Embryonic facial prominence (tissue), 1 donor: Measurements from ENCODE around the gene IRF6.

ENCODE experiments used
- DNase-seq: peaks from one replicate; pipeline ENCODE4 v3.0.0-alpha.2; 2016; ENCODE audit errors: extremely low spot score

Gene IRF6

DNA sequence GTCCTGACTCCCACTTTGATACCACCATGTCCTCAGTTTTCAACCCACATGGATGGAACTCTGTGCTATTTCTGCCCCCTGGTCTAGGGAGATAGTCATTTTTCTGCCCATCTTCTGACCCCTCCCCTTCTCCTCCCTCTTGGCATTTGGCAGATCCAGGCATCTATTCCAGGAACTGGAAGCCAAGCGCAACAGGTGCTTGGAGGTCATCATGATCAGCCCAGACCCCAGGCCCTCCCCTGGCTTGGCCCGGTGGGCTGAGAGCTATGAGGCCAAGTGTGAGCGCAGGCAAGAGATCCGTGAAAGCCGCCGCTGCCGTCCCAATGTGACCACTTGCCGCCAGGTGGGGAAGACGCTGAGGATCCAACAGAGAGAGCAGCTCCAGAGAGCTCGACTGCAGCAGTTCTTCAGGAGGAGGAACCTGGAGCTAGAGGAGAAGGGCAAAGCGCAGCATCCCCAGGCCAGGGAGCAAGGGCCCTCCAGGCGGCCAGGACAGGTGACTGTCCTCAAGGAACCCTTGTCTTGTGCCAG is 46.0 kb downstream of the IRF6 start:
- DNase-seq, result no peak

DNA sequence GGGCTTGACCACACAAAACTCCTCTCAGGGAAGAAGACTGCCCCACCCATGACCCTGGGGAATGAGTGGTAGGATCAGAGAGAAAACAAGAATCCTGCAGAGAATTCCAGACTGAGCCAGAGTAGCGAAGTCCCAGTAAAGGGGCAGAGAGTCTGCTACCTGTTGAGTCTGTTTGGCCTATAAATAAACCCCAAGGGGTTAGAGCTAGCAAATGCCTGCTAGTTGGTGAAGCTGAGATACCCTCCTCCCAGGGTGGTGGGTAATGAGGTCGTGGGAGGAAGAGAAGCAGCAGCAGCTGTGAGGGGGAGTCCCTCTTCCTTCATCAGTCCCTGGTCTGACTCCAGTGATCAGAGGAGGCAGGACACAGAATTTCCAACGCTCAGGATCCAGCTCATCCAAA is 47.5 kb downstream of the IRF6 start:
- no peak for DNase-seq

DNA sequence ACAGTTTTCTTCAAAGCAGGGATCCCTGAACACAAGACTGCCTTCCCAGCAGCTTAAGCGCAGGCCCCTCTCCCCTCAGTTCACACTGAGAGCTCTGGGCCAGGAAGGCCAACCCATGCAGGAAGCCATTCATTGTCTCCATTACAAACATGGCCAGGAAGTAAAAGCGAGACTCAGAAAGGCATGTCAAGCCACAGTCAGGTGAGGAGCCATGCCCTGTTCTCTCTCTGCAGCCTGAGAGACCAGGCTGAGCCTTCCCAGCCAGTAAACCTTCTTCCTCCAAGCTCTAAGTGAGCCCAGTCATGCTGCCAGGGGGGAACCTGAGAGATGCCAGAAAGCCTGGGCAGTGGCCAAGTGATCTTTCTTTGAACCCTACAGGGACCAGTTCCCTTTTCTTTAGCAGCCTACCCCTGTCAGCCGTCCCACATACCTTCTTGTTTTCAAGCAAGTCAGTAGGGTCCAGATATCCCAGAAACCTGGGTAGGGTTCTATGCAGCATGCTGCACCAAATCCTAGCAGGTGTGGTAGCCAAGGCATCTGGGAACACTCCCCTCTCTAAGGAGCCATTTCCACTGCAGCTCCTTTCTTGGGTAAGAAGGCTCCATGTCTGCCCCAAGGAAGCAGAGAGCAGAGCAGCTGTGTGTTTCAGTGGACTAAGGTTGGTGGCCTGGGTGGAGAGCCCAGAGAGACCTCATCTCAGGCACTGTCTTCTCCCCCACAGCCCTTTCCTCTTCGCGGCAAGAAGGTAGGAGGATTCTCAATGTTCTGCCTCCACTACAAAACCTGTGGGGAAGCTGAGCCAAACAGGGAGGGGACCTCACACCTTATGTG is 49.1 kb downstream of the IRF6 start:
- DNase-seq, result no peak

DNA sequence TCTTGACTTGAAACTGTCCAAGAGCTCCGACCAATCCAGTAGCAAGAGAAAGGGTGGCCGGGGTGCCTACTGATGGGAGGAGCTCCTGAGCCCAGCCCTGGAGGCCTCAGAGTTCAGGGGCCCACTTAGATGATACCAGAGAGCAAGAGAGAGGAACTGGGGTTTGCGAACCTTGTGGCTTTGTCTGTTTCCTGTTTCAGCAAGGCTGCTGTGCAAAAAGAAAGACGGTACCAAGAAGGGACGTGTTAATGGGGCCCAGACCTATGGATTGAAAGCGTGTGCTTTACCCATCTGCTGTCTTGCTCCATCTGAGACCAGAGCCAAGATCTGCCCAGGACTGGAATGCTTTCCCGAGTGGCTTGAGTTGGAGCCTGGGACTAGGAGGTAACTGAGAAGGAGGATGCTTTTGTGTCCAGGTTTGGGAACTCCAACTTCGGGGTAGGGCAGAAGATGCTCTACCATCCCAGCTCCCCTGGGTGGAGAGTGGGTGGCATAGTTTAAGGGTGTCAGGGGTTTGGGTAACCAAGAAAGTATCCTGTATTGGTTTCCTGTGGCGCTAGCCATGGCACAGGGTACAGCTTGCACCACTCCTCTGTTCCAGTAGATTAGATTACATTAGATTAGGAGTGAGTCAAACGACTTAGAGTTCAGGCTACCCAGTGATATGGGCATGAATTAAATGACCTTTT is 49.9 kb downstream of the IRF6 start, which contains the start of gene TRAF3IP3:
TRAF3IP3 (plus strand) TSS at position 128 of the 689 bp plus-strand sequence. CDS start 3,987 bp downstream, outside the sequence.
- no peak for DNase-seq

DNA sequence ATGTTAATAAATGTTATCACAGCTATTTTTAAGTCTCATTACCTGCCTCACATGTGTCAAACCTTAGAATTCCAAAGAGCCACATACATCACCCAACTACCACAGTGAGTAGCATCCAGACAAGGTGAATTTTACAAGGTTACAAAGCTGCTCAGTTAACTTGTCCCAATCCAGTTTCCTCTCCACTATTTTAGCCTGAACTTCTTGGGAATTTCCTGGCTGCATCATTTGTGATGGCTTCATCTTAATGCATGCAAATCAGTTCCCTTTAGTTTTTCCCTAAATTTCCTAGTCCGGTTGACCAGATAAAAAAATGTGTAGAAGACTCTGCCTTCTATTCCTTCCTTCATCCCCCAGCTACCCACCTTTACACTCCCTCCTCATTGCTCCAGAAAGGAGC is 50.7 kb downstream of the IRF6 start:
- no peak for DNase-seq

DNA sequence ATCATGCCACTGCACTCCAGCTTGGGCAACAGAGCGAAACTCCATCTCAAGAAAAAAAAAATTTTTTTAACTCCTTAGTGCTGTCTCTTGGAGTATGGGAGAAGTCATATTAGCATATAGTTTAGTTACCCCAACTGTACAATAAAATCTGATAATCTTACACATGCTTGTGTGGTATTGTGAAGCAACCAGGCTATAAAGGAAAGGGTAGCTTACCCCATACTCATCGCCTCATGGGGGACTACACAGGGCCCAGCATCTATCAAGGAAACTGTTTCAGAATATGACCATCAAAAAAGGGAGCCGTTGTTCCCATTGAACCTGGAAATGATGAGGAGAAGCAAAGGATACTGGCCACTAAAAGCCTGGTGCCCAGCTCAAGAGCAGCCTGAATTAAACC is 53.1 kb downstream of the IRF6 start:
- no peak for DNase-seq

DNA sequence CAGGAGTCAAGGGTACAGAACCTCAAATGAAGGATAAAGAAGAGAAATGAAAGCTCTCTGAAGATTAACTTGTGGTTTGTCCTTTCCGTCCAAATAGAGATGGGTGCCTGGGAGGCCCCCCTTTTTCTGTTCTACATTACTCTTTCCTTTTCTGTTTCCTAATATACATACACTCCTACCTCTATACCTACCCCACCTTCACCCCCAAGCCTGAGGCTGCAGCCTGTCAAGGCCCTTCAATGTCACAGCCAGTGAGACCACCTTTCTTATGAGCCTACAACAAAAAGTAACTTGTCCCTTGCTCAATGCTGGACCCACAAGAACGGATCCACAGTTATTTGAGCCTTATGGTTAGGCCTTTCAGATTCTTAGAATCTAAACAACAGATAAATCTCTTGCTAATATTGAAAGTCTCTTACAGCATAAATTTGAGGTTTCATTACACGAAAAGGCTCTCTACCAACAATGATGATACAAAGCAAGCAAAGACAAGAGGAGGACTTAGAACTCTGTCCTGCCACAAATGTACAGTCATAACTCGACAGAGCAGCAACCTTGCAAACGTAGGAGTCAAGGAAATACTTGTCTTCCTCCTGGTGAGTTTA is 54.2 kb downstream of the IRF6 start:
- DNase-seq, result no peak

DNA sequence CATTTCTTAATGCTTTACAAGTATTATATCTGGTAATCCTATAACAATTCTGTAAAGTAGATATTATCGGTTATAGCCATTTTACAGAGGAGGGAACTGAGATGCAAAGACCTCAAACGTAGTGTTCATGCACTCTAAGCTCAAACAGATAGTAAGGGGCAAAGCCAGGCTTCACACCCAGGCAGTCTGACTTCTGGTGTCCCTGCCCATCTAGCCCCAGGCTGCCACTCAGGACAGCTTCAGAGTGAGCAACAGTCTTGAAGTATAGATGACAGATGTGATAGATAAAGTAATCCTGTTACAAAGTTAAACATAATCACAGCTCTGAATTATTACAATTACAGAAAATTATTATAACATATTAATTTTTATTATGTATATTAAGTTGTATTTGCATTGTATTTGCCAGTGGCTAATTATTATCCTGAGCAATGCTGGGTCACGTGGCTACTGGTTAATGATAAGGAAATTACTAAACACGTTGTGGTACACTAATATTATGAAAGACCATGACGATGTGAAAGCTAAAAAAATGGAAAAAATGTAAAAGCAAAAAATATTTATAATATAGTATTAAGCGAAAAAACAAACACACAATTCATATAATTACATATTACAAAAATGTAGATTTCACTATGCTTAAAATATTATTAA is 56.1 kb downstream of the IRF6 start:
- DNase-seq, result no peak

DNA sequence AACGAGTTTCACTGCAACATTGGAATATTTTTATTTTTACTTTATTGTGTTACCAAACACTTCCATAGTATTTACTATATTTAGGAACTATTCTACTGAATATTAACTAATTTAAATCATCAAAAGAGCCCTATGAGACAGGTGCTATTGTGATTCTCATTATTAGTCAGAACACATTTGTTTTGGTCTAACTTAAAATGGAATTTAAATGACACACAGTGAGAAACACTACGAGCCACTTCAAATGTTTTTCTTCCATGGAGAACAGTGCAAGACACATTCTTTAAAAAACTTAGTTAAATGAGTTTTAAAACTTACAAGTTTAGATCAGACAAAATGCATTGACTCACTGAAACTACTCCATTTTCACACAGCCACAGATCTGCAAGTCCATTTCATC is 56.7 kb downstream of the IRF6 start:
- DNase-seq, result no peak

DNA sequence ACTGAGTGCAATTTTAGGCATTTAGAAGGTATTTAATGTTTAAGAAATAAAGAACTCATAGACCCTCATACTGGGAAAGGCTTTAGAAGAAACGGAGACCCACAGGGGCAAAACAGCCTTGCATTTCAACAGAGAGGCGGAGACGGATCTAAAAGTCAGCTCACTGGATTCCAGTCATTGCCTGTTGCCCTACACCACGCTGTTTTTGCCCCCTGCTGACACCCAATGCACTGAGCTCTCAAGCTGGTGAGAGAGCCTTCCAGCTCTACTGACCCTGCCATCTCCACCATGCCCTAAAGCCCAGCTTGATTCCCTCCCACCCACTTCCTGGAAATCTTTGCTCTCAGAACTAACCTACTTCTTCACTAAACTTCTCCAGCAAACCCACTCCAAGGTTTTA is 57.3 kb downstream of the IRF6 start:
- no peak for DNase-seq

DNA sequence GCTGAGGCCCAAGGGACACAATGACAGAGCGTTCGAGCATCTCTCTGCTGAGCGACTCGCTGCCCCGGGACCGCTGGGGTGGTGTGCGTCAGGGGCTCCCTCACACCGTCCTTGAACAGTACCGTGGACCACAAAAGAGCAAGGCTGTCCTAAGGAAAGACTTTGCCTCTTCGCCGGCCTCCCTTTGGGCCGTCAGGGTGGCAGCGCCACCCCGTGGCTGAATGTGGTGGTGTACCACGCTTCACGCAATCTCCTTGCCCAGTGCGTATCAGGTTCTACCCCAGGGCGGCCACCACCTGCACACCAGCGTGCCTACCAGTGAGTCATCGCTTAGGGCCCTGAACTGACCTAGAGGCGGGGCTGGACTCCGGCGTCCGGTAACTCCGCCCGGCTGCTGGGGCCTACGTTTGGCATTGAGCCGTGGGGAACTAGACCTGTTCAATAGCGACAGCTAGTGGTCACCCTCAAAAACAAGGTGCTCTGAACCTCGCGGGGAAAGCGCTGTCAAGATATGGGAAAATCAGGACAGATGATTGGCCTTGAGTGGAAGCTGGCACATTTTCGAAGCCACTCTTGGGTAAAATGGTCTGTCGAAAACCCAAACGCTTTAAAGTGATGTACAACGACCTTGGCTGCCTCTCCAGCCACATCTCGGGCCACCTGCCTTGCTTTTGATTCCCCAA is 58.2 kb downstream of the IRF6 start:
- peak; percentile 40 for DNase-seq

DNA sequence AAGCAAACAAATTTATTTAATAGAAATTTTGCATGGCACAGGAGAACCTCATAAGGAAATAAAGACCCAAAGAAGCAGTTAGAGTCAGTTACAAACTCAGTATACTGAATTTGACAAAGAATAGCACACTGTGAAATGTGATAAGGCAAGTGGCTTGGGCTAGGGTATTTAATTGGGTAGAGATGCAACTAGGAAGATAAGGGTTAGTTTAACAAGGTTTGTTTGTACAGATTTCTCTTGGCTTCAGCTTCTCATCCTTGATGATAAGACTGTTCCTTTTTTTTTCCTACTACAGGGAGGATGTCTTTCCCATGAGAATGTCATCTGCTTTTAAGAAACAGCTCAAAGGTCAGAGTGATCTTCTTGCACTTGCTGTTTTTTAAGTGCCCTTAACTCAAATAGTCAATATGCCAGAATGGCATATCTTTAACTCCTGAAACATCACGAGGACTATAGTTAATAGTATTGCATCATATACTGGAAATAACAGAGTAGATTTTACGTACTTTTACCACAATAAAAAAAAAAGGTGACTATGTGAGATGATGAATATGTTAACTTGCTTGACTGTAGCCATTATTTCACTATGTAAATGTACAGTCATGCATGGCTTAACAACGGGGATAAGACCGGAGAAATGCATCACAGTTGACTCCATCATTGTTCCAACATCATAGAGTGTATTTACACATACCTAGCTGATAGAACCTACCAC is 59.3 kb downstream of the IRF6 start:
- no peak for DNase-seq

DNA sequence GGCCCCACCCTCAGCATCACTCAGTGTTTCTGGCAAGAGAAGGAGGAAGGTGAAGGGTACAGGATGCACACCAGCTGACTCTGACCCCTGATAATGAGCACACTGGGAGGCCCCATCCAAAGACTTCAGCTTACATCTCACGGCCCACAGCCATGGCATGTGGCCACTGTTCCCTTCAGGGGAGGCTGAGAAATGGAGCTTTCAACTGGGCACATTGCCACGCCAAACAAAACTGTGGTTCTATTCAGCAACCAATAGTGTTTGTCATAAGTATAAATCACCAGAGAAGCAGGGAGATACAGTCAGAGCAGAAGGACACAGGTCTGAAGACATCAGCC is 62.8 kb downstream of the IRF6 start:
- DNase-seq, result no peak

DNA sequence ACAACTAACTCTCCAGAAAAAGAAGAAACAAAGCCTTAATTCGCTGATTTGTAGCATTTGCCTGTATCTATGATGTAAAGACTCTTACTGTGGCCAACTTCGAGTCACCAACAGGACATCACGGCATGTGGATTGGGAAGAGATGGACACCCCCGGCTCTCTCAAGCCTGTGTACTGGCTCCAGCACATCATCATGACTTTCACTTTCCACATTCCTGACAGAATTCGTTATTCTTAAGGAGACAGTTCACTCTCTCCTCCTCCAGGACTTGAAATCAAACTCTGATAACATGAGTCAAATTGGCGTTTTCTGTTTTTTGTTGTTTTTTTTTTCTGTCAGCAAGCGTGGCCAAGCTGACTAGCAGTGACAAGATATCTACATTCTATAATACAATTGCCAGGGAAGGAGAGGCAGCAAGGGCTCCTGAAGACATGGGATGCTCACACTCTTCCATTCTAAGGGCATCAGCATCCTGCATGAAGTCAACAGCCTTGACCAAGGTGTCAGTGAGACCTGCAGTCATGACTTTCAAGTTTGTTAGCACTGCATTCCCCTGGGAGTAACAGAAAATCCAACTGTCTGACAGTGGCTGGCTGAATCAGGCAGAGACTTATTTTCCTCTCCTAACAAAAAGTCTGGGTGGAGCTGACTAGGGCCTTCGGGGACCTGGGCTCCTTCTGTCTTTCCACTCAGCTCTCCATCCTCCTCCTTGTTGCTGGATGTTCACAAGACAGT is 63.4 kb downstream of the IRF6 start:
- no peak for DNase-seq

DNA sequence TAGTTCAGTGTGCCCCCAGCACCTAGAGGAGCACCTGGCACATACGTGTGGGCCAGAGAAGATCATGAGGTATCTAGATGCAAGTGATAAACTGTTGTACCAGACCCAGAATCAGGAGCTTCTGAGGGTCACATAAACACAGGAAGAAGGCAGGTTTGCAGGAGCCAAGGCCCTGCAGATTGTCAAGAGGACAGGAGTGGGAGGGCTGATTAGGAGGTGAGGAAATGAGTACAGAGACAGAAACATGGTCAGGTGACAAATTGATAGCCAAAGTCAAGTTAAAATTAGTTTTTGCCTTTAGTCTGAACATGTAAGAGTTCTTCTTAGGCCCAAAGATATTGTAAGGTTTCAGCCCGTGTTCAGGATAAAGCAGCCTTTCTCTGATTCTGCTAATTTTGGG is 64.1 kb downstream of the IRF6 start:
- no peak for DNase-seq

DNA sequence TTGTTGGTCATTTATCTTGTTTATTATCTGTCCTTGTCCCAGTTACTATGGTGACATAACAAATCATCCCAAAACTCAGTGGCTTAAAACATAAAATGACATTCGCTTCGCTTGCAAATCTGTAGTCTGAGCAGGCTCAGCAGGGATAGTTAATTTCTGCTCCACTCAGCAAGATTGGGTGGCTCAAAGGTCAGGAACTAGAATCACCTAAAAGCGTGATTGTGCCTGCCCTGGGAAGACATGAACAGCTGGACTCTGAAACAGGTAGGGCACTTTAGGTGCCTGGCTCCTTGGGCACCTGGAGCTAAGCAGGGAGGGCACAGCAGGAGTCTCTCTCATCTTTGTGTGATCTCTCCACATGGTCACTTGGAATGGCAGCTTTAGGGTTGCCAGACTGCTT is 64.7 kb downstream of the IRF6 start:
- DNase-seq, result no peak

DNA sequence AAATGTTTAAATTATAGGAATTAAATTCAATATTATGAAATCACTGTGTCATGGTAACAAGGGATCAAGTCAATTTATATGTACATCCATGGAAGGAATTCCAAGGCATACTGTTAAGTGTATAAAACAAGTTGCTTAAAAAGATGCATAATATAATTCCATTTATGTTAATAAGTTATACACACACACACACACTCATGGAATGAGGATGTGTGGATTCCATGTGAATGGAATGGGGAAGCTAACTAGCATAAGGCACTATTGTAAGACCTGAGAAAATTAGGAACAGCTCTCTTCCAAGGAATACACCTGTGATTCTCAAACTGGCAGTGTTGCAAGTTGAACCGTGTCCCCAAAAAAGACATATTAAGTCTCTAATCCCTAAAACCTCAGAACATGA is 67.7 kb downstream of the IRF6 start:
- DNase-seq, result no peak

DNA sequence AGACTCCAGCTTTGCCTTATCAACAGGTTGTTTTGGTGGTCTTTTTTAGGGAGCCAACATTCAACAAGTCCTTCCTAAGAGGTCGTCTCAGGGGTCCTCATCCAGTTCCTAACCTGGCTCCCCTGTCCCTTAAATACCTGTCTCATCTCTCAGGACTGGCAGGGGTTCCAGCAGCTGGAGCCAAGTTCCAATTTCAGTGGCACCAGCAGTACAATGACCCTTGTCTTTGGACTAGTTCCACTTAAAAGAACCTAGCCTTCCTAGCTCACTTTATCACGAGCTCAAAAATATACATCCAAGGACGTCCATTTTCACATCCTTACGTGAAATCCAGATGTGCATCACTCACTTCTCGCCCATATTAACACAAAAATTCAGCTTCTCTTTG is 68.8 kb downstream of the IRF6 start:
- no peak for DNase-seq

DNA sequence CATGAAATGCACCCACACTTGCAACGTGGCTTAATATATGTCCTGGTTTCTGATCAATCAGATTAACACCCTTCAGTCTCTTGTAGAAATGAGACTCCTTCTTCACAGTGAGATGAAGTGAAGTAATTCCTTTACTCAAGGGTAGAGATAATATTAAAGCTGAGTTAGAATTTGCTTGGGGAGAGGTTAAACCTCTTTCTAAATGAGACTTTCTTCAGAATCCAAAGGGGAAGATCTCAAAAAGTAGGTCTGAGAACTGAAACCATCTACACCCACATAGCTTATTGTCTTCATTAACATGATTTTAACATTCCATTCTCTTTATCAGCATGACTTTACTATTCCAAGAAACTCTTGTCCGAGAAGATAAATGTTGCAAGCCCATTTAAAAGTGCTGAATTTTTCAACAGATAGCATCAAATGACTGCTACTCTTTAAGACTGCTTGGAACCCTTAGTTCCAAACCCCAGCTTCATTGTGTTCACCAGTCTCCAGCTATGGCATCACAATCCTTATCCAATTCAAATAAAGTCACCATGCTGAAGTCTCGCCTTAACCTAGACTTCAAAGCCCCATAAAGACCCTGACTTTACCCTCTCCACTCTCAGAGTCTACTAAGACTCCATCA is 69.3 kb downstream of the IRF6 start:
- DNase-seq, result no peak
